Suppressor macrophage treated with lipopolysaccharide for 1 hour (primary cell): ENCODE data around the gene NDRG2.
A peak's percentile ranks its signal among the peaks of the same experiment; 100 is the strongest.

Experiments
- DNase-seq, 3 donors: peaks; one replicate each; pipeline ENCODE4 v3.0.0-alpha.2; 2020 to 2022

The NDRG2 gene

GRCh38 chr14:21003788-21004346 lies 21.0 kb downstream of the NDRG2 start:
- DNase-seq = no peak

GRCh38 chr14:21001218-21001617 lies 23.6 kb downstream of the NDRG2 start:
- no peak for DNase-seq

DNA sequence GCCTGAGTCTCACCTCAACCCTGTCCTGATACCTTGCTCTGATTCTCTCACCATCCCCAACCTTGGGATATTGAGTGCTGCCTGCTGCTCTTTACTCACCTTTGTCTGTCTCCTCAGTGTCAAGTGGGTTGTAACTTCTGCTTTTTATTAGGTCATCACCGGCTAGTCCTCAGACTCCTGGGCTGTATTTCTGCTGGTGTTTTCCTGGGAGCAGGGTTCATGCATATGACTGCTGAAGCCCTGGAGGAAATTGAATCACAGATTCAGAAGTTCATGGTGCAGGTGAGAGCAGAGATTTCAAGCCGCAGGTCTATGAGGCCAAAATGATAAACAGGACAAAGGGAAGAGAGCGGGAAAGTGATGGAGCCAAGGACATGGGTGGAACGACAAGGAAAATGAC lies 25.3 kb downstream of the NDRG2 start:
- no peak for DNase-seq

DNA sequence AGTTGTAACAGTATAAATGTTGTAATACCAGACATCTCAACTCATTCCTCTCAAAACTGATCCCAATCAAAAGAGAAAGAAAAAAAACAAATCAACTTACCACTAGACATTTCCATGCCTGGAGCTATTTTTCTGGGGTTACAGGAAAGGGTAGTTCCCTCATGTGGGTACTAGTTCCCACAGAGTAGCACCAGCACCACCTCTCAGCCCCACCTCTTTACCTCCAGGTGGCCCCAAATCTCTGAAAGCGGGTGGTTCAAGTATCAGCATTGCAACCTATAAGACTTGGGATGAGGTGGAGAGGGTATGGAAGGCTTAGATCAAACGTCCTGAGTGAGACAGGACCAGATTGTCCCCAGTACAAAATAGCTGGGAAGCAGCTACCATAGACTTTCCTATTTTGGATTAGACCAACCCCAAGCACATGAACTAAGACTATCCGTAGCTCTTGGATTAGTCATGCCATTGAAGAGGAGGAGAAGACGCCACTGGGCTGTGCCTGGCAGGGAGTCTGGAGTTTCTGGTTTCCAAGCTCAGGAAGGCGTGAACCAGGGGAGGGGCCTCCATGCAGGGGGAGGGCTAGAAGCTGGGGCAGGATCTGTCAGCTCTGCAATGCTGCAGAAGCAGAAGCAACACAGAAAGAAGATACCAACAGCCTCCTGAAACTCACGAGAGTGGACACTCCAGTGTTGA lies 26.0 kb downstream of the NDRG2 start, which contains the start of gene SLC39A2:
SLC39A2 (plus strand) TSS at position 620 of the 693 bp plus-strand sequence. CDS start 154 bp downstream, outside the sequence.
- DNase-seq = peak; percentile 47 to 66 (median 55)

DNA sequence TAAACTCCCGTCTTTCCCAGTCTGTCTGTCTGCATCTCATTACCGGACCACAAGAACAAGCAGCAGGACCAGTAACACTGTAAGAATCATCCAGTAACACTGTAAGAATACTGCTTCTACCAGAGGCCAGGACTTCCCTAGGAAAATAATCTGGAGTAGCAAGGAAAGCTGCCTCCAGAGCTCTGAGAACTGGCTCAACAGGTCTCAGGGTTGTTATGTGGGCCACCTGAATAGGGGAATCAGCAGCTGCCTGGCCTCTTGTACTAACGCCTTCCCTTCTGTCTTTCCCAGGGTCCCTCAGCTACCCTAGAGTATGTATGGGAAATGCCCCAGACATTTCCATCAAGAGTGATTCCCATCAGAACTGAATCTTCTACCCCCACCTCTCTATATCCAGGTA lies 26.7 kb downstream of the NDRG2 start:
- no peak for DNase-seq

GRCh38 chr14:20997564-20997963 lies 27.3 kb downstream of the NDRG2 start:
- DNase-seq = no peak

DNA sequence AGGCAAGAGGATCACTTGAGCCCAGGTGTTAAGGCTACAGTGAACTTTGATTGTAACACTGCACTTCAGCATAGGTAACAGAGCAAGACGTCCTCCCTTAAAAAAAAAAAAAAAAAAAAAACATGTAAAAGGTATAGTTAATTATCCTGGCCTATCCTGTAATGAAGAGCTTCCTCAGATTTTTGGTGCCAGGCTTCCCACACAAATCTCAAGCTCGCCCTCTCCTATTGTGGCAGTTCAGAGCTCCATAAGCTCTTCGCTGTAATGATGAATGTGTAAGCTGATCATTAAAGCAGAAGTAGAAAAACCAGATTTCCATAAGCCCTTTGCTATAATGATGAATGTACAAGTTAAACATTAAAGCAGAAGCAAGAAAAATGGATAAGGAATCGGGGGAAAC lies 27.7 kb downstream of the NDRG2 start:
- no peak for DNase-seq

- DNase-seq = no peak
These were observed 28.3 kb downstream of the NDRG2 start for GRCh38 chr14:20996521-20996920.

DNA sequence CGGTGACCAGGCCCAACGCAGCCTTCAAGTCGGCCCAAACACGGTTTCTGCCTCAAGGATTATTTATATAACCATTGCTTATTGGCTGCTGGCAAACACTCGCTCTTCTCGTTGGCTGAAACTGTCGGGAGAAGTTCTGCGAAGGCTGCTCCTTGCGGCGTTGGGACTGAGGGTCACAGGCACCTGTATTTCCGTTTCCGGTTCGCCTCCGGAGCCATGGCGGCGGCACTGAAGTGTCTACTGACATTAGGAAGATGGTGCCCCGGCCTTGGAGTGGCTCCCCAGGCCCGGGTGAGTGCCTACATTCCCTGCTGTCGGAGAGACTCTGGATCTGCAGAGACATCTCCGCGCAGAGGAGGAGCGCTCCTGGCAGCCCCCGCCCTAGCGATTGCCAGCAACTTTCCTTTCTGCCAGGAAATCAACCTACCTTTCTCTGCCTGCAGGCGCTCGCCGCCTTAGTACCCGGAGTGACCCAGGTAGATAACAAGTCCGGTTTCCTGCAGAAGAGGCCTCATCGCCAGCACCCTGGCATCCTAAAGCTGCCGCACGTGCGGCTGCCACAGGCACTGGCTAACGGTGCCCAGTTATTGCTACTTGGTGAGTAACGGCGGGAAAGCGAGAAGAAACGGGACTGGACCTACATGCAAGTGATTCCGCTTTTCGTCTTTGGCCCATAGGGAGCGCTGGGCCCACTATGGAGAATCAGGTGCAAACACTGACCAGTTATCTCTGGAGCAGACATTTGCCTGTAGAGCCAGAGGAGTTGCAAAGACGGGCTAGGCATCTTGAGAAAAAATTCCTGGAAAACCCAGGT lies 34.9 kb downstream of the NDRG2 start, which contains the start of gene METTL17:
METTL17 (plus strand) TSS at position 194 of the 814 bp plus-strand sequence; CDS start at position 217, 23 bp downstream.
- peak; percentile 94 to 97 (median 95) for DNase-seq

DNA sequence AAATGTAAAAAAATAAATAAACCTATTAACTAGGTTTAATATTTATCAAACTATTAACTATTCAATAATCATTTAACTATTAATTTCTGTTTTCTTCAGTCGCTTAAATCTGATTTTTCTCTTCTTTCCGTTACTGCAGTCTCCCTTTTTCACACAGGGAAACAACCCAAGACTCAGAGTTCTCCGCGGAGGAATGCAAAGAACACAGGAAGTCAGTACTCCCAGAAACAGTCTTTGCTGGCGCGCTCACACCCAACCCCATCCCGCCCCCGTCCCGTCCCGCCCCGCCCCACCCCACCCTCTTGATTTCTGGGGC lies 35.4 kb downstream of the NDRG2 start:
- no peak for DNase-seq

- peak in 2 of 3 donors; percentile 54 to 69 for DNase-seq
These were observed 36.0 kb downstream of the NDRG2 start for GRCh38 chr14:20988717-20989470.

DNA sequence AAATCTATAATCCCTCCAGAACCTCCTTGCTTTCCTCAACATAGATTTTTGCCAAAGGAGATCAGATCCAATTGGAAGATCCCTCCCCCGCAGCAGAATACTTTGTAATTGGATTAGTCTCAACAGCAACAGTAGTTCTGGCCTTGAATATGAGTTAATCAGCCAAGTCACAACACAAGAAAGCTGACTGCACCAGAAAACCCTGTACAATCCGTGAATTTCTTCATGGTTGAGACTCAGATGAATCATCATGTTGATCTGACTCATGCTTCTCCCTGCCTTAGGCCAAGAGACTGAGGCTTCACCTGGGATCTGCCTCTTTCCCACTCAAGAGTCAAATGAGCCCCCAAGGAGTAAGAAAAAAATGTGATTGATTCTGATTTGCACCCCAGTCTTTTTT lies 38.0 kb downstream of the NDRG2 start:
- DNase-seq = peak; percentile 83 to 94 (median 92)

- peak; percentile 26 to 40 (median 36) for DNase-seq
These were observed 39.2 kb downstream of the NDRG2 start for GRCh38 chr14:20985650-20986049.

- no peak for DNase-seq
These were observed 42.1 kb downstream of the NDRG2 start for GRCh38 chr14:20982646-20983369.

- DNase-seq = peak in 1 of 3 donors; percentile 23
These were observed 44.0 kb downstream of the NDRG2 start for GRCh38 chr14:20980906-20981305.

- no peak for DNase-seq
These were observed 46.2 kb downstream of the NDRG2 start for GRCh38 chr14:20978687-20979086.

GRCh38 chr14:20976291-20976690 lies 48.6 kb downstream of the NDRG2 start:
- DNase-seq = no peak

GRCh38 chr14:20973501-20973900 lies 51.4 kb downstream of the NDRG2 start:
- DNase-seq = no peak

DNA sequence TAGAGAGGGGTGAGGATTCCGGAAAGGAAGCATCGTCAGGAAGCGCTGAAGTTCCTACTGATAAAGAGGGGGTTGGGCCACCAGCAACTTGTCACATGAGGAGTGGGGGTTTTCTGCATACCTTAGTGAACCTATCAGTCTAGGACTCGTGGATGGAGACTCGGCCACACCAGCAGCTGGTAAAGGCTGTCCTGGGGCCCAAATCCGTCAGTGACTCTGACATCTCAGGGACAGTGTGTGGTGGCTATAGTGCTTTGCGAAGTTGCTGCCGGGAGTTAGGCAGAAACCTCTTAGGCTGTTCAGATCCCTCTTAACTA lies 53.2 kb downstream of the NDRG2 start:
- no peak for DNase-seq

DNA sequence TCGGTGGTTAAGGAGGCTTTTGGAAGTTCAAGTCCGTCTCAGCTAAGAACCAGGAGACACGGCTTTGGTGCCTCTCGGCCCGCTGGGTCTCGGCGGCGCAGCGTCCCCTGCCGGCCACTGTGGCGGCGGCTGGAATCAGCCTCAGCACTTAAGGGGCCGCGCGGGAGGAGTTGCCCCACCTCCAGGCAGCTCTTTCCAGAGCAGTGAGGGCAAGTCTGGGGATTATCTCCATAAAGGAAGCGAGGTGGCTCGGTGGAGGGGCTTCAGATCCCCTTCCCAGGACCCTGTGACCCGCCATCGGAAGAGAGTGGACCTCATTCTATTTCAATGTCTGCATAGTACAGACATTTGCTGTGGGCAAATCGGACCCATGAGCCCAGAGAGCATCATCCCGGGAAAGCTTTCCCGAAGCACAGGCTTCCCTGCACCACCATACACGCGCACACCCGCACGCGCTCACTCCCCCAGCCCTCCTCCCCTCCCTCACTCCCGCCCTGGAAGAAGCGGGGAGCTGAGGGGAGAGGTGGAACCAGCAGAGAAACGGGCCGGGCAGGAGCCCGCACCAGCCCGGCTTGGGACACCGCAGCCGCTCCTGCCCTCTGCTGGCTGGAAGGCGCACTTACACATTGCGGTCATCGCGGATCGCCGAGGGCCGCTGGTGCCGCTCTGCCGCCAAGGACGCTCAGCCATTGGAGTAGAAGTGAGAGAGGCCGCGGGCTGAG lies 53.7 kb downstream of the NDRG2 start:
- peak; percentile 84 to 93 (median 92) for DNase-seq

GRCh38 chr14:20970647-20970982 lies 54.2 kb downstream of the NDRG2 start:
- DNase-seq = no peak

DNA sequence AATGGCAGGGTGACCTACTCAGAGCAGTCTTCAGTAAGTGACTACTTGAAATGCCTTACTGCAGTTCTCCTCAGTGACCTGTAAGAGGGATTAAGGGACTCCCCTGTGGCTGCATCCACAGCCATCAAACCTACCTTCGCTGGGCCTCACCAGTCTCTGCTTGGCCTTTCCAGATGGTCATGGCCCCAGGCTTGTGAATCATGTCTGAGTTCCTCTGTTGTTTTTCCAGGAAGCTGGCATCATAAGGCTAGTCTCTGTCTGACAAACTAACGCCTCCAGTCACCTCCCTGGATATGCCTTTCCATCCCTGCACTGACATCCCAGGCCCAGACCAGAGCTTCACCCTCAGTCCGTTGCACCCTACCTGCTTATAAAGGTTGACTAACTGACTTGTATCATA lies 55.5 kb downstream of the NDRG2 start:
- no peak for DNase-seq
